DMS 273 (cell line): ENCODE results near the gene PLEKHM3.
A peak's percentile ranks its signal among the peaks of the same experiment; 100 is the strongest.
"Not testable (repeated sequence)": the region's sequence is repeated elsewhere in the genome, so short reads cannot be mapped to it uniquely, and the experiment has no call there.

Source experiments
- DNase-seq: peaks from one replicate; lab custom pipeline; 2025; ENCODE audit not compliant: unreplicated experiment; lab: John Stamatoyannopoulos, UW

PLEKHM3 gene

GRCh38 chr2:207951734-207952470 is 73.4 kb downstream of the PLEKHM3 start:
- no peak for DNase-seq

GRCh38 chr2:207950761-207951114 is 74.6 kb downstream of the PLEKHM3 start:
- DNase-seq = no peak

GRCh38 chr2:207950063-207950760 is 75.1 kb downstream of the PLEKHM3 start:
- no peak for DNase-seq

- DNase-seq = not testable (repeated sequence)
Observed at GRCh38 chr2:207949245-207949644, 76.1 kb downstream of the PLEKHM3 start.

- DNase-seq = no peak
Observed at GRCh38 chr2:207944979-207945600, 80.2 kb downstream of the PLEKHM3 start.

- no peak for DNase-seq
Observed at GRCh38 chr2:207944334-207944733, 81.0 kb downstream of the PLEKHM3 start.

GRCh38 chr2:207939342-207940108 is 85.8 kb downstream of the PLEKHM3 start:
- no peak for DNase-seq

GRCh38 chr2:207938886-207939285 is 86.4 kb downstream of the PLEKHM3 start:
- DNase-seq = no peak

- DNase-seq = no peak
Observed at GRCh38 chr2:207938415-207938814, 86.9 kb downstream of the PLEKHM3 start.

- DNase-seq = no peak
Observed at GRCh38 chr2:207937823-207938222, 87.5 kb downstream of the PLEKHM3 start.

GRCh38 chr2:207937253-207937652 is 88.1 kb downstream of the PLEKHM3 start:
- DNase-seq = no peak

GRCh38 chr2:207936380-207936779 is 88.9 kb downstream of the PLEKHM3 start:
- no peak for DNase-seq

GRCh38 chr2:207935991-207936370 is 89.3 kb downstream of the PLEKHM3 start:
- DNase-seq = no peak

- no peak for DNase-seq
Observed at GRCh38 chr2:207935121-207935990, 90.0 kb downstream of the PLEKHM3 start.

- no peak for DNase-seq
Observed at GRCh38 chr2:207934720-207935119, 90.6 kb downstream of the PLEKHM3 start.

GRCh38 chr2:207933396-207934065 is 91.8 kb downstream of the PLEKHM3 start:
- DNase-seq = peak; percentile 8

GRCh38 chr2:207932106-207932505 is 93.2 kb downstream of the PLEKHM3 start:
- DNase-seq = no peak

GRCh38 chr2:207930747-207931146 is 94.6 kb downstream of the PLEKHM3 start:
- DNase-seq = no peak

GRCh38 chr2:207929923-207930322 is 95.4 kb downstream of the PLEKHM3 start:
- DNase-seq = no peak

- DNase-seq = no peak
Observed at GRCh38 chr2:207928079-207928478, 97.2 kb downstream of the PLEKHM3 start.
